ENCODE results near the gene CDH23.

DNA sequence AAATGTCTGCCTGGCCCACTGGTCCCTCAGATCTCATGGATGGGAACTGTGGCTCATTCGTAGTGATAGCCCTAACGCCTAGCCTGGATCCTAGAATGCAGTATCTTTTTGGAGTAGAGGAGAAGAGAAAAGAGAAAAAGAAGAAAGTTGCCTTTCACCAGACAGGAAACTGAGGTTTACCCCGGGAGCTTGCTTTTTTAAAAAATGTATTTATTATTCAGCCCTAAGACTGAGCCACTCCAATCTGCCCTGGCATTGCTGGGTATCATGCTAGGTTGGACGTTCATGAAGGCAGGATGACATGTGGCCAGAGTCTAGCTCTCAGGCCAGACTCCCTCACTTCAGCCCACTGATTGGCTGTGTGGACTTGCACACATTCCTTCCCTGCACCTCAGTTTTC is 344.3 kb downstream of the CDH23 start:
- TF ChIP-seq, protein P1, sequence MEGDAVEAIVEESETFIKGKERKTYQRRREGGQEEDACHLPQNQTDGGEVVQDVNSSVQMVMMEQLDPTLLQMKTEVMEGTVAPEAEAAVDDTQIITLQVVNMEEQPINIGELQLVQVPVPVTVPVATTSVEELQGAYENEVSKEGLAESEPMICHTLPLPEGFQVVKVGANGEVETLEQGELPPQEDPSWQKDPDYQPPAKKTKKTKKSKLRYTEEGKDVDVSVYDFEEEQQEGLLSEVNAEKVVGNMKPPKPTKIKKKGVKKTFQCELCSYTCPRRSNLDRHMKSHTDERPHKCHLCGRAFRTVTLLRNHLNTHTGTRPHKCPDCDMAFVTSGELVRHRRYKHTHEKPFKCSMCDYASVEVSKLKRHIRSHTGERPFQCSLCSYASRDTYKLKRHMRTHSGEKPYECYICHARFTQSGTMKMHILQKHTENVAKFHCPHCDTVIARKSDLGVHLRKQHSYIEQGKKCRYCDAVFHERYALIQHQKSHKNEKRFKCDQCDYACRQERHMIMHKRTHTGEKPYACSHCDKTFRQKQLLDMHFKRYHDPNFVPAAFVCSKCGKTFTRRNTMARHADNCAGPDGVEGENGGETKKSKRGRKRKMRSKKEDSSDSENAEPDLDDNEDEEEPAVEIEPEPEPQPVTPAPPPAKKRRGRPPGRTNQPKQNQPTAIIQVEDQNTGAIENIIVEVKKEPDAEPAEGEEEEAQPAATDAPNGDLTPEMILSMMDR (IDR thresholded peaks at IDR 0.05): no peak
- TF ChIP-seq EP300 (IDR thresholded peaks at IDR 0.05): no peak
